Adrenal gland (tissue), 12 donors: ENCODE results near the gene TBC1D2B. TPM values are rescaled to one million over a fixed set of nuclear protein-coding genes. Genes with fewer than 3 reads are reported as not detected.

ENCODE experiments used
- DNase-seq, 7 donors: peaks; one replicate each; pipeline ENCODE4 v3.0.0-alpha.2; 2019 to 2020
- H3K27ac ChIP-seq, 5 donors: fragments of 200-600 bp; sonication (generic) in 4 of 5; 1 replicate in 3 of 5; 2 replicates in 2 of 5; pipeline versions ENCODE4 v1.5.1 to v1.8.0; 2016 to 2020; ENCODE audit warnings: mild to moderate bottlenecking in 1 of 5
- H3K27me3 ChIP-seq: fragments of 200-600 bp; 2 replicates; pipeline ENCODE4 v1.8.0; 2021
- H3K36me3 ChIP-seq, 2 donors: fragments of 200-600 bp; replicated peaks in 1 of 2; 1 replicate in 1 of 2; 2 replicates in 1 of 2; pipeline versions ENCODE4 v1.5.1 to v1.8.0; 2018 to 2022
- H3K4me1 ChIP-seq, 2 donors: fragments of 200-600 bp; replicated peaks in 1 of 2; 1 replicate in 1 of 2; 2 replicates in 1 of 2; pipeline versions ENCODE4 v1.5.1 to v1.8.0; 2018 to 2021
- H3K4me3 ChIP-seq, 4 donors: fragments of 200-600 bp; sonication (generic) in 3 of 4; one replicate each; pipeline ENCODE4 v1.5.1; 2016 to 2018
- H3K9me3 ChIP-seq, 3 donors: fragments of 200-600 bp; sonication (generic) in 1 of 3; replicated peaks in 1 of 3; 1 replicate in 2 of 3; 2 replicates in 1 of 3; pipeline versions ENCODE4 v1.5.1 to v1.8.0; 2016 to 2021
- POLR2A ChIP-seq, 2 donors: fragments of 450-650 bp; IDR thresholded peaks; one replicate each; pipeline ENCODE4 v1.6.1; 2017; ENCODE audit warnings: antibody characterized with exemption in 2 of 2, mild to moderate bottlenecking in 2 of 2, moderate library complexity in 1 of 2
- WGBS, 4 donors: extraction: QIAGEN DNeasy Blood & Tissue Kit in 2 of 4; methylation state at CpG; one replicate each; pipeline versions ENCODE4 v1.1.5 to v1.1.7; 2013 to 2017; 5-methylcytosine and 5-hydroxymethylcytosine counted together
- intact Hi-C, 2 donors: fragments of 100-400 bp; cut with DNase I; formaldehyde crosslinking; loops; one replicate each; pipeline versions ENCODE4 v1.14.1 to v1.15.0; 2022 to 2023
- polyA plus RNA-seq, 3 donors: library from polyadenylated mRNA; stranded (reverse); fragments of 200-250 nt in 2 of 3; fragments of 350-450 nt in 1 of 3; fragmentation: Illumina TruSeq in 1 of 3; extraction: RNeasy Lipid Tissue Mini Kit (QIAGEN cat#74804) in 1 of 3; gene quantifications; one replicate each; pipeline ENCODE4 v1.2.3, GENCODE V29; 2013 to 2014
- total RNA-seq, 9 donors: library from RNA; depleted of rRNA in 4 of 9; stranded (reverse); fragments of >200 nt in 4 of 9; fragments of 120-200 nt in 1 of 9; fragmentation: NEBNext Ultra II Directional in 1 of 9; extraction: Animal tissue kit (Norgen Biotek cat#: 25700) in 1 of 9; gene quantifications; one replicate each; pipeline versions ENCODE4 v1.1.0 to v1.2.4, GENCODE V29; 2013 to 2023
- TF ChIP-seq, protein P1 (sequence below), 6 experiments: fragments of 450-650 bp in 4 of 6; fragments of 200-600 bp in 2 of 6; sonication (generic) in 1 of 6; IDR thresholded peaks; 1 replicate in 5 of 6; 2 replicates in 1 of 6; pipeline versions ENCODE4 v1.5.1 to v1.8.0; 2016 to 2021; ENCODE audit warnings: antibody characterized with exemption in 6 of 6, mild to moderate bottlenecking in 2 of 6, moderate library complexity in 1 of 6
- donor health status: healthy with polysubstance abuse.
- donor health status: Bipolar disorder and iron deficiency.
- donor health status: DM: yes; HTN: yes; CAD: no.
- donor health status: DM: no; HTN: no; CAD: no.
- donor health status: DM: no; HTN: no; CAD: no.
- donor health status: DM: yes; HTN: yes; CAD: no.

Gene TBC1D2B
- total and polyA plus RNA-seq, 12 donors = 16.3 to 95.0 (median 54.6) TPM

DNA sequence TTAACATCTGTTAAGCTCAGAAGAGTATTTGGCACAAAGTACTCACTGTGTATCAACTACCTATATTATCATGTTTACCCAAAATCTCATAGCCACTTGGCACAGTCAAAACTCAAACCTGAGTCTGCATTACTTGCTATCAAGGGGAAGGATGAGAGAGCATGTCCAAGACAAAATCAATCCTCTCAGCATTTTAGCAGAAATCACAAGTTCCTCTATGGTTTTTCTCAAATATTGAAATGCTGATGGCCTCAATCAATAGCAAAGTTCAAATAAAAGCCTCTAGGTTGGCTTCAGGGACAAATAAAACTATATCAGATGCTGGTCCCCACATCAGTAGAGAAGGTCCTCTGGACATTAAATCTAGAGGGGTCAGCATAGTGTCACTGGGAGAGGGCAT lies 14.3 kb downstream of the TBC1D2B start:
- Histone ChIP-seq H3K4me1 (peaks cover 77 to 94% of the 10 kb centered on the region in 2 donors), H3K27me3 (no peaks in the 10 kb centered on the region), H3K27ac (peak overlapping the region; percentile 35 to 98 (median 88)), H3K4me3 (no peak overlapping the region), H3K9me3 (no peaks in the 10 kb centered on the region), H3K36me3 (no peaks in the 10 kb centered on the region)
- DNase-seq = no peak
- intact Hi-C loops = no loop called here
- TF ChIP-seq POLR2A (IDR thresholded peaks at IDR 0.05) = no peak
- TF ChIP-seq, protein P1, sequence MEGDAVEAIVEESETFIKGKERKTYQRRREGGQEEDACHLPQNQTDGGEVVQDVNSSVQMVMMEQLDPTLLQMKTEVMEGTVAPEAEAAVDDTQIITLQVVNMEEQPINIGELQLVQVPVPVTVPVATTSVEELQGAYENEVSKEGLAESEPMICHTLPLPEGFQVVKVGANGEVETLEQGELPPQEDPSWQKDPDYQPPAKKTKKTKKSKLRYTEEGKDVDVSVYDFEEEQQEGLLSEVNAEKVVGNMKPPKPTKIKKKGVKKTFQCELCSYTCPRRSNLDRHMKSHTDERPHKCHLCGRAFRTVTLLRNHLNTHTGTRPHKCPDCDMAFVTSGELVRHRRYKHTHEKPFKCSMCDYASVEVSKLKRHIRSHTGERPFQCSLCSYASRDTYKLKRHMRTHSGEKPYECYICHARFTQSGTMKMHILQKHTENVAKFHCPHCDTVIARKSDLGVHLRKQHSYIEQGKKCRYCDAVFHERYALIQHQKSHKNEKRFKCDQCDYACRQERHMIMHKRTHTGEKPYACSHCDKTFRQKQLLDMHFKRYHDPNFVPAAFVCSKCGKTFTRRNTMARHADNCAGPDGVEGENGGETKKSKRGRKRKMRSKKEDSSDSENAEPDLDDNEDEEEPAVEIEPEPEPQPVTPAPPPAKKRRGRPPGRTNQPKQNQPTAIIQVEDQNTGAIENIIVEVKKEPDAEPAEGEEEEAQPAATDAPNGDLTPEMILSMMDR (IDR thresholded peaks at IDR 0.05) = no peak

DNA sequence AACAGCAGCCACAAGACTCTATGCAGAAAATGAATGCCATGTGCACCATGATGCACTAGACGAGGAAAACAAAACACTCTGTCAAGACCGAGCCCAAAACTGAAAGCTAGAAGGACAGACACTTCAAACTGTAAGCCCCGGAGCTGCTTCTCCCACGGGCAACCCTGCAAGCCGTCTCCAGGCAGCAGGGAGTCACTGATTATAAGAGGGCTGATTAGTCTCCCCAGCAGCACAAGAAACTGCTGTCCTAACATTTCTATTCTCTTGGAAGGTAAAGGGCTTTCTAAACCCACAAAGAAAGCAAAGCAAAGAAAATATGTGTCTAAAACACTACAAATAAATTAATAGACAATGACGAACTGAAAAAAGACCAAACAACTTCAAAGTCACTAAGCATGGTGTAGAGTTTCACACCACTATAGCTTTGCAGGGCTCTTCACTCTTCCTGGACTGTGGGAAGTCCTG lies 15.5 kb downstream of the TBC1D2B start:
- H3K9me3 ChIP-seq = no peaks in the 10 kb centered on the region
- H3K4me3 ChIP-seq = peak overlapping the region in 1 of 4 donors; percentile 14
- H3K36me3 ChIP-seq = no peaks in the 10 kb centered on the region
- DNase-seq = peak in 4 of 7 donors; percentile 54 to 74 (median 67)
- H3K27me3 ChIP-seq = no peaks in the 10 kb centered on the region
- peak overlapping the region; percentile 10 to 98 (median 88) for H3K27ac ChIP-seq
- H3K4me1 ChIP-seq = peaks cover 76 to 95% of the 10 kb centered on the region in 2 donors
- TF ChIP-seq, protein P1 (IDR thresholded peaks at IDR 0.05) = no peak
- peak in 1 of 2 donors; percentile 43 for TF ChIP-seq POLR2A (IDR thresholded peaks at IDR 0.05)
- 1 to 3% (median 1%) methylated on average over 6 of the region's 6 CpGs for WGBS, 4 donors
- intact Hi-C loops = no loop called here

DNA sequence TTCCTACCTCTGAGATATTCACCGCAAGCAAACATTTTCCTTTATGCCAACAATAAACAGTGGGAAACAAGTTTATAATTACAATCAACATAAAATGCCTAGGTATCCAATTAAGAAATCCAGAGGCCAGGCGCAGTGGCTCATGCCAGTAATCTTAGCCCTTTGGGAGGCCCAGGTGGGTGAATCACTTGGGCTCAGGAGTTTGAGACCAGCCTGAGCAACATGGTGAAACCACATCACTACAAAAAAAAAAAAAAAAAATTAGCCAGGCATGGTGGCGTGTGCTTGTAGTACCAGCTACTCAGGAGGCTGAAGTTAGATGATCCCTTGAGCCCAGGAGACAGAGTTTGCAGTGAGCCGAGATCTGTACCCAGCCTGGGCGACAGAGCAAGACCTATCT lies 17.3 kb downstream of the TBC1D2B start:
- no peak for DNase-seq
- intact Hi-C loops = no loop called here
- Histone ChIP-seq H3K27me3 (no peaks in the 10 kb centered on the region), H3K9me3 (no peaks in the 10 kb centered on the region), H3K36me3 (no peaks in the 10 kb centered on the region), H3K4me3 (no peak overlapping the region), H3K27ac (peak overlapping the region in 2 of 5 donors; percentile 85 to 94), H3K4me1 (peaks cover 76 to 95% of the 10 kb centered on the region in 2 donors)
- WGBS, 4 donors = 95 to 100% (median 97%) methylated on average over 5 of the region's 5 CpGs
- TF ChIP-seq POLR2A (IDR thresholded peaks at IDR 0.05) = no peak
- TF ChIP-seq, protein P1 (IDR thresholded peaks at IDR 0.05) = no peak

DNA sequence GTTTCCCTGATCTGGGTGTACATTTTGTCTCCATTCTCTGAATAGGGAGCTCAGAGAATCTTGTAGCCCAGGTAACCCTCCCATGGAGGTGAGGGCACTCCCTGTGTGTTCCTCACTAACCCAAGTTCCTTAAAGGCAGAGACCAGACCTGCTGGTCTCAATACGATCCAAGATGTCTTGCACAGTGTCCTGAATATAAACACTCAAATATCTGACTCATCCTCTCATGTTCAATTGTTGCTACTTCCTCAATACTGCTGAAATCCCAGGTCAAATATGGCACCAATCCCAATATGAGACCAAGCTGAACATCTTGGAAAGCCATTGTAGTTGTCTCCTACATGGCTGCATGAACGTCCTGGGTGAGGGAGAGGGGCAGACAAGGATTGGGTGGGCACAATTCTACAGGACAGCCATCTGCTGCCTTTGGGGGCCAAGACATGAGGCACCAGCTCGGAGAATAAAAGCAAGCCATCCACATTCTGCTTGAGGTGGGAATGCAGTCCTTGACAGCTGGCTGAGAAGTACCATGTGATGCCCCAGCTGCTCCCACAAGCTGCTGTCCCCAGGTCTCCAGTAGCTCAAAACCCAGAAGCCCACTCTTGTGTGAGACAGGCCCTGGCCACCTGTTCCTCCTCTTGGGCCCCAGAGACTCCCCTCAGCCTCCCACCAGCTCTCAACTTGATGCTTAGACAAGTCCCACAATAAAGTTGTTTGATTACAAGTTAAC lies 18.2 kb downstream of the TBC1D2B start:
- H3K4me1 ChIP-seq = peaks cover 71 to 95% of the 10 kb centered on the region in 2 donors
- H3K9me3 ChIP-seq = no peaks in the 10 kb centered on the region
- H3K4me3 ChIP-seq = no peak overlapping the region
- H3K27ac ChIP-seq = peak overlapping the region in 4 of 5 donors; percentile 29 to 94 (median 85)
- H3K36me3 ChIP-seq = no peaks in the 10 kb centered on the region
- WGBS, 4 donors = 69 to 79% (median 76%) methylated on average over 2 to 3 of the region's 3 CpGs
- TF ChIP-seq, protein P1 (IDR thresholded peaks at IDR 0.05) = no peak
- no peak for TF ChIP-seq POLR2A (IDR thresholded peaks at IDR 0.05)
- intact Hi-C loops = no loop called here
- DNase-seq = peak in 1 of 7 donors; percentile 17
- H3K27me3 ChIP-seq = no peaks in the 10 kb centered on the region
